Neural cell (in vitro differentiated cells): ENCODE data around the gene GPBAR1. TPM values are rescaled to one million over a fixed set of nuclear protein-coding genes. Genes with fewer than 3 reads are reported as not detected.

Source experiments
- H2AFZ ChIP-seq: fragments of 200-600, 300-800 bp; sonication (generic), shearing (Covaris generic); 2 replicates; pipeline ENCODE4 v1.6.0; 2014; ENCODE audit warnings: low read depth, mild to moderate bottlenecking, antibody characterized with exemption, low read length, moderate library complexity
- H3F3A ChIP-seq: fragments of 200-600 bp; shearing (Covaris generic); 2 replicates; pipeline ENCODE4 v1.6.1; 2016; ENCODE audit warnings: mild to moderate bottlenecking, moderate library complexity, mixed read lengths, antibody characterized with exemption, low read length; ENCODE audit not compliant: insufficient read depth, poor library complexity, severe bottlenecking
- H3K27ac ChIP-seq: fragments of 200-600, 300-800 bp; sonication (generic), shearing (Covaris generic); 2 replicates; pipeline ENCODE4 v1.5.1; 2014; ENCODE audit warnings: mild to moderate bottlenecking, low read length, moderate library complexity
- H3K27me3 ChIP-seq: fragments of 300-800, 200-600 bp; sonication (generic), shearing (Covaris generic); 2 replicates; pipeline ENCODE4 v1.6.0; 2014; ENCODE audit warnings: mild to moderate bottlenecking, low read depth, low read length, moderate library complexity; ENCODE audit not compliant: insufficient read depth
- H3K36me3 ChIP-seq: fragments of 300-800, 200-600 bp; sonication (generic), shearing (Covaris generic); 2 replicates; pipeline ENCODE4 v1.5.1; 2014; ENCODE audit warnings: mild to moderate bottlenecking, antibody characterized with exemption, low read length, moderate library complexity; ENCODE audit not compliant: insufficient read depth
- H3K4me2 ChIP-seq: fragments of 300-800, 200-600 bp; sonication (generic), shearing (Covaris generic); 2 replicates; pipeline ENCODE4 v1.6.0; 2014; ENCODE audit warnings: mild to moderate bottlenecking, low read length
- H3K4me3 ChIP-seq: fragments of 300-800, 200-600 bp; sonication (generic), shearing (Covaris generic); 2 replicates; pipeline ENCODE4 v1.5.1; 2014; ENCODE audit warnings: mild to moderate bottlenecking, low read length, moderate library complexity
- H3K79me2 ChIP-seq: fragments of 200-600 bp; shearing (Covaris generic); replicated peaks from 2 replicates; pipeline ENCODE4 v1.6.0; 2014; ENCODE audit warnings: mild to moderate bottlenecking, low read length, moderate library complexity; ENCODE audit not compliant: insufficient read depth
- H3K9ac ChIP-seq: fragments of 300-800, 200-600 bp; sonication (generic), shearing (Covaris generic); 2 replicates; pipeline ENCODE4 v1.6.1; 2016; ENCODE audit warnings: mild to moderate bottlenecking, low read length, mixed read lengths
- H3K9me2 ChIP-seq: fragments of 200-600 bp; shearing (Covaris generic); 2 replicates; pipeline ENCODE4 v1.6.1; 2016; ENCODE audit warnings: mild to moderate bottlenecking, low read length, mixed read lengths; ENCODE audit not compliant: insufficient read depth
- H3K9me3 ChIP-seq: fragments of 200-600, 300-800 bp; sonication (generic), shearing (Covaris generic); 2 replicates; pipeline ENCODE4 v1.6.1; 2016; ENCODE audit warnings: mild to moderate bottlenecking, mixed run types, low read length, moderate library complexity, mixed read lengths
- H4K20me1 ChIP-seq: fragments of 200-600 bp; shearing (Covaris generic); 2 replicates; pipeline ENCODE4 v1.6.1; 2016; ENCODE audit warnings: mild to moderate bottlenecking, mixed run types; ENCODE audit not compliant: insufficient read depth
- CTCF ChIP-seq: fragments of 450-650 bp; IDR thresholded peaks from 2 replicates; pipeline ENCODE4 v1.5.1; 2014; ENCODE audit warnings: antibody characterized with exemption, mild to moderate bottlenecking, moderate library complexity; ENCODE audit not compliant: poor library complexity, severe bottlenecking
- EP300 ChIP-seq: fragments of 450-650 bp; conservative IDR thresholded peaks from 2 replicates; pipeline ENCODE4 v1.6.1; 2014; ENCODE audit warnings: antibody characterized with exemption, mild to moderate bottlenecking, moderate library complexity; ENCODE audit not compliant: poor library complexity, severe bottlenecking
- EZH2 ChIP-seq: fragments of 200-600, 300-800 bp; shearing (Covaris generic), sonication (generic); IDR thresholded peaks from 2 replicates; pipeline ENCODE4 v1.6.1; 2014; ENCODE audit warnings: antibody characterized with exemption, low read length, borderline replicate concordance, mild to moderate bottlenecking; ENCODE audit not compliant: insufficient read depth, poor library complexity, severe bottlenecking
- MXI1 ChIP-seq: fragments of 450-650 bp; conservative IDR thresholded peaks from 2 replicates; pipeline ENCODE4 v1.6.1; 2014; ENCODE audit warnings: antibody characterized with exemption, mild to moderate bottlenecking; ENCODE audit not compliant: poor library complexity, severe bottlenecking
- POLR2AphosphoS5 ChIP-seq: IDR thresholded peaks from 2 replicates; pipeline ENCODE4 v1.6.1; 2012
- RAD21 ChIP-seq: fragments of 450-650 bp; conservative IDR thresholded peaks from 2 replicates; pipeline ENCODE4 v1.6.1; 2014; ENCODE audit warnings: antibody characterized with exemption, mild to moderate bottlenecking, moderate library complexity
- REST ChIP-seq: IDR thresholded peaks from 2 replicates; pipeline ENCODE4 v1.6.1; 2012; ENCODE audit warnings: borderline replicate concordance
- SMC3 ChIP-seq: fragments of 450-650 bp; conservative IDR thresholded peaks from 2 replicates; pipeline ENCODE4 v1.6.1; 2014; ENCODE audit warnings: antibody characterized with exemption, mild to moderate bottlenecking, moderate library complexity; ENCODE audit not compliant: poor library complexity
- TAF1 ChIP-seq: IDR thresholded peaks from 2 replicates; pipeline ENCODE4 v1.6.1; 2012; ENCODE audit warnings: low read depth
- polyA plus RNA-seq: library from polyadenylated mRNA; depleted of rRNA; stranded (reverse); fragments of >200 nt; gene quantifications from 2 replicates; pipeline ENCODE4 v1.2.3, GENCODE V29; 2014

Gene GPBAR1
- polyA plus RNA-seq, 1 donor from 2014 or later, result not detected

GRCh38 chr2:218290316-218291261, 29.8 kb downstream of the GPBAR1 start:
- H3K79me2 ChIP-seq, result no peaks in the 10 kb centered on the region
- no peaks in the 10 kb centered on the region for H3K36me3 ChIP-seq
- H3K4me3 ChIP-seq, result no peak overlapping the region
- H3K4me2 ChIP-seq, result no peak overlapping the region
- H3F3A ChIP-seq, result no peaks in the 10 kb centered on the region
- no peak overlapping the region for H3K9ac ChIP-seq
- H3K27me3 ChIP-seq, result peaks cover 4% of the 10 kb centered on the region
- H2AFZ ChIP-seq, result no peak overlapping the region
- no peaks in the 10 kb centered on the region for H3K9me2 ChIP-seq
- no peaks in the 10 kb centered on the region for H4K20me1 ChIP-seq
- TF ChIP-seq EZH2, result no peak
- no peak for TF ChIP-seq SMC3
- TF ChIP-seq RAD21, result no peak
- no peak for TF ChIP-seq EP300
- no peak for TF ChIP-seq REST
- no peak for TF ChIP-seq CTCF
- no peak for TF ChIP-seq TAF1
- TF ChIP-seq POLR2AphosphoS5, result no peak
- no peak for TF ChIP-seq MXI1
- H3K9me3 ChIP-seq, result no peaks in the 10 kb centered on the region
- no peak overlapping the region for H3K27ac ChIP-seq

GRCh38 chr2:218291318-218292047, 30.7 kb downstream of the GPBAR1 start:
- H3K27ac ChIP-seq, result no peak overlapping the region
- no peaks in the 10 kb centered on the region for H3K36me3 ChIP-seq
- TF ChIP-seq CTCF (no peak), MXI1 (no peak)
- no peaks in the 10 kb centered on the region for H3K9me3 ChIP-seq
- H3K9me2 ChIP-seq, result no peaks in the 10 kb centered on the region
- no peaks in the 10 kb centered on the region for H4K20me1 ChIP-seq
- H3K79me2 ChIP-seq, result no peaks in the 10 kb centered on the region
- H3F3A ChIP-seq, result no peaks in the 10 kb centered on the region
- H3K9ac ChIP-seq, result no peak overlapping the region
- H3K4me2 ChIP-seq, result no peak overlapping the region
- peaks cover 4% of the 10 kb centered on the region for H3K27me3 ChIP-seq
- no peak overlapping the region for H3K4me3 ChIP-seq
- no peak overlapping the region for H2AFZ ChIP-seq
